GM12874 (cell line): ENCODE results near the gene IL16.

Experiments used
- TF ChIP-seq, protein P1 (sequence below): IDR thresholded peaks from 2 replicates; pipeline ENCODE4 v1.5.1; 2011; ENCODE audit warnings: low read depth, mild to moderate bottlenecking, control low read depth, low read length, moderate library complexity; ENCODE audit not compliant: insufficient read depth

IL16 gene

DNA sequence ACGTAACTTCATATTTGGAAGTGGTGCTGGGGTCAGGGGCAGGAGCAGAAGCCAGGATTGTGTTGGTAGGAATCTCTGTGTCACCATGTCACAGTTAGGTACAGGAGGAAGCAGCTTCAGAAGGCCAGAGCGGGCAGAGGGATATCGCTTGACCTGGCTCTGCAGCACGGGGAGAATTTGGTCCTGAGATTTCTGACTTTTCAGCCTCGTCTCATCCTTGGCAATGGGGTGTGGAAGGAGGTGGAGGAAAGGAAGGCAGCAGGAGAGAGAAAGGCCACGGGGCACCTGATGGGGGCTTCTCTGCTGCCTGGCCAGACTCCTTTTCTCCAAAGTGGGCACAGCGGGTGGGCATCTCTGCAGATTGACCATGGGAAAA lies 564 bp downstream of the IL16 start:
- TF ChIP-seq, protein P1, sequence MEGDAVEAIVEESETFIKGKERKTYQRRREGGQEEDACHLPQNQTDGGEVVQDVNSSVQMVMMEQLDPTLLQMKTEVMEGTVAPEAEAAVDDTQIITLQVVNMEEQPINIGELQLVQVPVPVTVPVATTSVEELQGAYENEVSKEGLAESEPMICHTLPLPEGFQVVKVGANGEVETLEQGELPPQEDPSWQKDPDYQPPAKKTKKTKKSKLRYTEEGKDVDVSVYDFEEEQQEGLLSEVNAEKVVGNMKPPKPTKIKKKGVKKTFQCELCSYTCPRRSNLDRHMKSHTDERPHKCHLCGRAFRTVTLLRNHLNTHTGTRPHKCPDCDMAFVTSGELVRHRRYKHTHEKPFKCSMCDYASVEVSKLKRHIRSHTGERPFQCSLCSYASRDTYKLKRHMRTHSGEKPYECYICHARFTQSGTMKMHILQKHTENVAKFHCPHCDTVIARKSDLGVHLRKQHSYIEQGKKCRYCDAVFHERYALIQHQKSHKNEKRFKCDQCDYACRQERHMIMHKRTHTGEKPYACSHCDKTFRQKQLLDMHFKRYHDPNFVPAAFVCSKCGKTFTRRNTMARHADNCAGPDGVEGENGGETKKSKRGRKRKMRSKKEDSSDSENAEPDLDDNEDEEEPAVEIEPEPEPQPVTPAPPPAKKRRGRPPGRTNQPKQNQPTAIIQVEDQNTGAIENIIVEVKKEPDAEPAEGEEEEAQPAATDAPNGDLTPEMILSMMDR, result no peak

DNA sequence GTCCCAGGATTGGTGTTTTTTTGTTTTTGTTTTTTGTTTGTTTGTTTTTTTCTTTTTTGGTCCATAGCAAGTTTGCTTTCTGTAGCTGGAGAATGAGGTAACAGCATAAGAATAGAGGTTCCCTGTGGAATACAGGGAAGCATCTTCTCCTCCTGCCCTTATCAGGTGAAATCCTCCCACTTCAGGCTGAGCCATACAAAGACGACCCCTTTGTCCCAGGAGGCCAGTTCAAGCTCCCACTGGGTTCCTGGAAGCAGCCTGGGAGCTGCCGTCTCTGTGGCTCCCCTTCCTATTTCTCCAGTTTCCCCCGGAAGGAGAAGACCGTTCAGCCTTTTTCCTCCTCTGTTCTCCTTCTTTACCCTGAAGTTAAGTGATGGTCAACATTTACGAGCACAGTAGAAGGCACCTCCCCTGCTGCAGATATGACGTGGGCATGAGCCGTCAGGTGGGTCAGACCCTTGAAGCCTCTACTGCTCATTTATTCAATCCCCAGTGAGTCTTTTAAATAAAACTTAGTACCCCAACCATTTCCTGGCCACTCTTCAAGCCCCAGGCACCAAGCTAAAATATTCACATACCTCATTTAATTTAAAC lies 1.1 kb downstream of the IL16 start:
- TF ChIP-seq, protein P1, result no peak

DNA sequence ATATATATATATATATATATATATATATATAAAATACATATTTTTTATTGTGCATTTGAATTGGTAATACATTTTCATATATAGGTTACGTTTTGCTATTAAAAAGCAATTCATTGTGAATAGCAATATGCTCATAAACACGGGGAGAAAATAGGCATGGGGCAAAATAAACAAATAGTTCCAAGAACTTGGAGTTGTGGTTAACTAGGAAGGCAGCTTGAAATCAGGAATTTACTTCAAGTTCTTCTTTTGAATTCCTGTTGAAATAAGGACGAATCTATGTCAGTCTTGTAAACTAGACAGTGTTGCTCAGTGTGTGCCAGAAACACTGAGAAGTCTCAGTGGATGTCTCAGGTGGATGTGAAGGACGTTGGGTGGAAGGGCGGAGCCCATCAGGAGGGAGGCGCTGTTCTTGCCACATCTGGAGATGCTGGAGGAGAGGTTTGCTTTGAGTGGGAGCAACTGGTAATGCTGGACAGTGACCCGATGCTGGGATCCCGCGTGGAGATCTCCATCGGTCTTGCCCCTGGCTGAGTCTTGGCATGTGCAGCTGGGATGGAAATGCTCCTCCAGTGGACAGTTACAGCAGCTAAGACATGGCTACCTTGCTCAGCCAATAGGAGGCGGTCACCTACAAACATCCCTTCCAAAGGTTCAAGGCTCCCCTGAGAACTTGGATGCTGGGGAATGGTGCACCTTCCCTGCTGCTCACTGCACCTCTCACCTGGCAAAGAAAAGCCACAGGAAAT lies 2.5 kb downstream of the IL16 start:
- TF ChIP-seq, protein P1, result no peak

DNA sequence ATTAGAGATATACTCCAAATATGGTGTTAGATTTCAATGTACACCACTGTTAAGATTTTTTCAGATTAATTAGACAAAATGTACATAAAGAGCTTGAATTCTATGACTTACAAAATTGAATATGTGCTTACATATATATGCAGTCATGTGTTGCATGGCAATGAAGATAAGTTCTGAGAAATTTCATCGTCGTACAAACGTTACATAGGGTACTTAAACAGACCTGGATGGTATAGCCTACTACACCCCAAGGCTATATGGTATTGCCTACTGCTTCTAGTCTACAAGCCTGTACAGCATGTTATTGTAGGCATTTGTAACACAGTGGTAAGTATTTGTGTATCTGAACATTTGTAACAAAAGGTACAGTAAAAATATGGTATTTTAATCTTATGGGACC lies 9.3 kb downstream of the IL16 start:
- TF ChIP-seq, protein P1, result no peak

DNA sequence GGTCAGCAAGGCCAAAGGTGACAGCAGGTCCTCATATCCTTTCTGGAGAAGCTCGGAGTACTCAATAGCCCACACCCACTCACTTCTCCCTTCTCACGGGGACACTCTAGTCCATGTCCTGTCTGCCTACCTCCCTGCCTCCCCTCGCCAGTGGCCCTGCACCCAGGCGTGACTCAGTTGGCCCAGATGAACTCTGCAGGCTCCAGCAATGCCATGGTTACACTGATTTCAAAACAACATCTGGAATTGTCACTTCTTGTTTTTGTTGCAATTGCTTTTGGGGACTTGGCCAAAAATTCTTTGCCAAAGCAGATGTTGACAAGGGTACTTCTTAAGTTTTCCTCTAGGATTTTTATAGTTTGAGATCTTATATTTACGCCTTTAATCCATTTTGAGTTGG lies 13.0 kb downstream of the IL16 start:
- TF ChIP-seq, protein P1, result no peak

DNA sequence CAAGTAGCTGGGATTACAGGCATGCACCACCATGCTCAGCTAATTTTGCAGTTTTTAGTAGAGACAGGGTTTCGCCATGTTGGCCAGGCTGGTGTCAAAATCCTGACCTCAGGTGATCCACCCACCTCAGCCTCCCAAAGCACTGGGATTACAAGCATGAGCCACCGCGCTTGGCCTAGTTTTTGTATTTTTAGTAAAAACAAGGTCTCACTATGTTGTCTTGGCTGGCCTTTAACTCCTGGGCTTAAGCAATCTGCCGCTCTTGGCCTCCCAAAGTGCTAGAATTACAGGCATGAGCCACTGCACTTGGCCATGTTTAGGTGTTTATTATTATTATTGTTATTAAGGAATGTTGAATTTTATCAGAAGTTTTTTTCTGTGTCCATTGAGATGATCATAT lies 14.7 kb downstream of the IL16 start:
- TF ChIP-seq, protein P1, result no peak

DNA sequence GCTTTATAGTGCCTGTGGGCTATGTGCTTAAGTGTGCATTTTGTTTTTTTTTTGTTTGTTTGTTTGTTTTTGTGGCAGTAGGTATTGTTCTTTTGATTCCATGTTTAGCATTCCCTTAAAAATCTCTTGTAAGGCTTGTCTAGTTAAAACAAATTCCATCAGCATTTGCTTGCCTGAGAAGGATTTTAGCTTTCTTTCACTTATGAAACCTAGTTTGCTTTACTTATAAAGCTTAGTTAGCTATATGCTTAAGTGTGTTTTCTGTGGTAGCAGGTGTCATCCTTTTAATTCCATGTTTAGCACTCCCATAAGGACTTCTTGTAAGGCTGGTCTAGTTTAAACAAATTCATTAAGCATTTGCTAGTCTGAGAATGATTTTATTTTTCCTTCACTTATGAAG lies 17.3 kb downstream of the IL16 start:
- TF ChIP-seq, protein P1, result no peak
